Breast epithelium (tissue), 3 donors: ENCODE results near the gene APBB2.

ENCODE experiments used
- POLR2A ChIP-seq: fragments of 450-650 bp; IDR thresholded peaks from one replicate; pipeline ENCODE4 v1.6.1; 2016; ENCODE audit warnings: antibody characterized with exemption, mild to moderate bottlenecking, moderate library complexity
- POLR2AphosphoS5 ChIP-seq, 3 donors: sonication (generic); formaldehyde crosslinking; IDR thresholded peaks; one replicate each; pipeline ENCODE4 v1.6.1; 2017; ENCODE audit warnings: antibody characterized with exemption in 3 of 3
- TF ChIP-seq, protein P1 (sequence below), 3 donors: fragments of 450-650 bp; IDR thresholded peaks; one replicate each; pipeline ENCODE4 v1.5.1; 2016 to 2017; ENCODE audit warnings: antibody characterized with exemption in 3 of 3, mild to moderate bottlenecking in 3 of 3, moderate library complexity in 3 of 3

DNA sequence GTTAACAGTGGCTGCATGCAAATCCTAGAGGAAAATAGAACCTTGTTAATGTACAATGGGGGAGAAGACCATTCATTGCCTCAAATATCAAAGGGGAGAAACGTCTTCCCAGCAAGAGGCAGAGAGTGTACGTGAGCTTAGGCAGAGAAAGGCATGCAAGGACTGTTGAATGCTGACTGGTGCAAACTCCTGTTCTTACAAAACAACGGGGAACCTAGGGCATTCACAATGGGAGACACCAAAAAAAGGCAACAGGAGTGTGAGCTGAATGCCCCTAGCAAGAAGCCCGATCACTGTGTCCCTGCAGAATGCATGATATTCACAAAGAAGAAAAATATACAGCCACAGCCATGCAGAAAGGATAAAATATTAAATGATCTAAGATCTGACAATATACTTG is 279.7 kb downstream of the APBB2 start:
- TF ChIP-seq, protein P1, sequence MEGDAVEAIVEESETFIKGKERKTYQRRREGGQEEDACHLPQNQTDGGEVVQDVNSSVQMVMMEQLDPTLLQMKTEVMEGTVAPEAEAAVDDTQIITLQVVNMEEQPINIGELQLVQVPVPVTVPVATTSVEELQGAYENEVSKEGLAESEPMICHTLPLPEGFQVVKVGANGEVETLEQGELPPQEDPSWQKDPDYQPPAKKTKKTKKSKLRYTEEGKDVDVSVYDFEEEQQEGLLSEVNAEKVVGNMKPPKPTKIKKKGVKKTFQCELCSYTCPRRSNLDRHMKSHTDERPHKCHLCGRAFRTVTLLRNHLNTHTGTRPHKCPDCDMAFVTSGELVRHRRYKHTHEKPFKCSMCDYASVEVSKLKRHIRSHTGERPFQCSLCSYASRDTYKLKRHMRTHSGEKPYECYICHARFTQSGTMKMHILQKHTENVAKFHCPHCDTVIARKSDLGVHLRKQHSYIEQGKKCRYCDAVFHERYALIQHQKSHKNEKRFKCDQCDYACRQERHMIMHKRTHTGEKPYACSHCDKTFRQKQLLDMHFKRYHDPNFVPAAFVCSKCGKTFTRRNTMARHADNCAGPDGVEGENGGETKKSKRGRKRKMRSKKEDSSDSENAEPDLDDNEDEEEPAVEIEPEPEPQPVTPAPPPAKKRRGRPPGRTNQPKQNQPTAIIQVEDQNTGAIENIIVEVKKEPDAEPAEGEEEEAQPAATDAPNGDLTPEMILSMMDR (IDR thresholded peaks at IDR 0.05) = no peak
- TF ChIP-seq POLR2A = no peak
- TF ChIP-seq POLR2AphosphoS5 (IDR thresholded peaks at IDR 0.05) = no peak
